GM21528 (cell line): ENCODE results near the gene PCF11.
A peak's percentile ranks its signal among the peaks of the same experiment; 100 is the strongest.

Source experiments
- ATAC-seq: cut with Tn5 transposase; IDR thresholded peaks from one replicate; pipeline ENCODE4 v1.9.1; 2021; ENCODE audit warnings: mild to moderate bottlenecking, moderate library complexity; ENCODE audit not compliant: unreplicated experiment, low FRiP score

The PCF11 gene

DNA sequence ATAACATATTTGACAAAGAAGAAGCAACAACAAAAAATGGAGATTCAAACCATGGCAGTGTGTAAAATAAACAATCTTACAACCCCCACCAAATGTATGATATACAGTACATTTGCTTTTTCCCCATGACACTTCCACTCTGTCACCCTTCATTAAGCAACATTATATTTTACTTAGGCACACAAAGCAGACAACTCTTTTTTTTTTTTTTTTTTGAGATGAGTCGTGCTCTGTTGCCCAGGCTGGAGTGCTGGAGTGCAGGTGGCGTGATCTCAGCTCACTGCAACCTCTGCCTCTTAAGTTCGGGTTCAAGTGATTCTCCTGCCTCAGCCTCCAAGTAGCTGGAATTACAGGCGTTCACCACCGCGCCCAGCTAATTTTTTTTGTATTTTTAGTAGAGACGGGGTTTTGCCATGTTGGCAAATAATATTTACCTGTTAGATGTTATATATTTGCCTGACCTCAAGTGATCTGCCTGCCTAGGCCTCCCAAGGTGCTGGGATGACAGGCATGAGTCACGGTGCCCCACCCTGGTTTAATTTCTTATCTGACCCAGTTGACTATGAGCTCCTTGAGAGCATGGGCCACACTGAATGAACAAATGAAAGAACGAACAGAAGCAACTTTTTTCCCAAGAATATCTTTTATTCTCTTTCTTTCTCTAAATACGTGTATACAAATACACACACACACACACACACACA lies 5.5 kb upstream of the PCF11 start:
- no peak for ATAC-seq

DNA sequence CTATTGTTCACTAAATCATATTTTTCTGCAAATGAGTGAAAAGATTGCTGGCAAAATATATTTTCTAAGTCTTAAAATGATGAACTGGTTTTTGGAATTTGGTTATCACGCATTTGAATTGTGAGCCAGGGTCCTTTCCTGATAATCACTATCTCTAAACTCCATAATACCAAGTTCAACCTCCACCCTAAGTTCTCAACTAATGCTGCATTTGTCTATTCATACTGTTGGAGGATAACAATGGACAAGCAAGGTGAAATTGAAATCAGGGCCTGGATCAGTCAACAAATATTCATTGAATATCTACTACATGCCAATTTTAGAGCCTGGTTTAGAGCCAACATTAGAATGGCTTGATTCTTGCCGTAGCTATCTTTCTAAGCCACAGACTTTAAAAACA lies 4.7 kb upstream of the PCF11 start:
- no peak for ATAC-seq

DNA sequence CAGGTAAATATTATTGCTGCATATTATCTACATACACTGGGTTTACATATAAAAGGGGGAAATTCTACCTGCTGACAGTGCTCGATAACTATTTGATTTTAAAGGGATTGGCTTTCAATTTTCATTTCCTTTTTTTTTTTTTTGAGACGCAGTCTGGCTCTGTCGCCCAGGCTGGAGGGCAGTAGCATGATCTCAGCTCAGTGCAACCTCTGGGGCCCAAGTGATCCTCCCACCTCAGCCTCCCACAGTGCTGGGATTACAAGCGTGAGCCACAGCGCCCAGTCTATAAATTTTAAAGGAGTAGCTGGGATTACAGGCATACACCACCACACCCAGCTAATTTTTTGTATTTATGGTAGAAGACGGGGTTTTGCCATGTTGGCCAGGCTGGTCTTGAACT lies 3.2 kb upstream of the PCF11 start:
- no peak for ATAC-seq

DNA sequence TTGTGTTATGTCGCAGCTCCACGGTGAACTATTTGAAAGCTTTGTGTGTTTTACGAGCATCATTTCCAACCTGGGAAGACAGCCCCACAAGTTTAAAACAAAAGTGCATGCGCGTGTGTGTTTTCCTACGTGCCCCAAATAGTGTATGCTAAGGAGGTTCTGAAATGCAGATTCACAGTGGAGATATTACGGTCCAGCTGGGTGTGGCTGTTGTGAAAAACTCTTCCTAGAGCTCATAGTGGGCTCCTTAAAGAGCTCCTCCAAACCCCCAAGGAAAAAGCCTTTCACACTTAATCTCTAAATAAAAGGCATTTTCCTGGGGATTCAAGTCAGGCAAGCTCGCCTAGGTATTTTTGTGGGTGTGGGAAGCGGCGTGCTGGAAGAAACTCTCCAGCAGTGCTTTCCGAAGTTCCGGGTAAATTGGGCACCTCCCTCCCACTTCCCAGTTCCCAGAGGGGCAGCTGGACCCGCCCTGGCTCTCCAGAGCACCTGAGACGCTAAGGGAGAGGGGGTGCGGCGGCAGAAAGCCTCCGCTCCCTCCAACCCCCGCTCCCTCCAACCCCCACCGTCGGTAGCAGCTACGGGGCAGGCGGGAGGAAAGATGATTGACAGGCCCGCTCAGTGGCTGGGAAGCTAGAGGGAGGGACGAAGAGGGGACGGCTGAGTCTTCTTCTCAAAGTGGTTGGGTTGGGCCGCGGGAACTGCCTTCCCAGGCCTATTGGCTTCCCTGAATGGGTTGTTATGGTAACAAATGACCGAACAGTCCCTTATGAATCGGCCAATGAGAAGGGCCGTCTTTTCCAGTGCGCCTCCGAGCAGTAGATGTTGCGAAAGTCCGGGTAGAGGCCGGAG lies 561 bp upstream of the PCF11 start:
- peak; percentile 96 for ATAC-seq

DNA sequence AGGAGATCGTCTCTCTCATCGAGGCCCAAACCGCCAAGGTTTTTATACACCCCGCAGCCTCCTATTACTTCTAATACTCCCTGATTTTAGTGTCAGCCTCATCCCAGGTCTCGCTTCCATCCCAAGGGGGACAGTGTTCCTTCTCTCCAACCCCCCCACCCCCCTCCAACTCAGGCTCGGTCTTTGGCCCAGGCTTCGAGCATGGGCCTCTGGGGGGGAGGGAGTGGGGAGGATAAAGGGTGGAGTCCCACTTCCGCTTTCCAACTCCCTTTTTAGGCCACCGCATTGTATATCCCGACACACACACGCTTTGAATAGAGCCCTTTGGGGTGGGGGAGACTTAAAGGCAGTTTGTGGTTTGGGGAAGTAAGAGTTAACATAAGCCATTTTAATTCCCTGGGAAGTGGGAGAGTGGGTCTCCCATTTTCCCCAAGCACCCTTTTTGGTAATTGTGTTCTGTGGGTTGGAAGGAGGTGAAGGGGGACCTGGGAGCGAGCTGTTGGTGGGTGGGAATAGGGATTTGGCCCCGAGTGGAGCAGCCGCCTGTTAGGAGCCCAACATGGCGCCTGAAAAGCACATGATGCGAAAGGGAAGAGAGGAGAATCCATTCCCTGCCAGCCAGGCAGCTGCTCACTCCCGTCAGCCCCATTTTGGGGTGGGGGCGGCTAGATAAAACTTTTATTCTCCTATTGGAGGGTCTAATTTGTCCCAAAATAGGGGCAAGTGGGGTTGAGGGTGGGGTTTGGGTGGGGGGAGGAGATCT lies 844 bp downstream of the PCF11 start:
- ATAC-seq: no peak

DNA sequence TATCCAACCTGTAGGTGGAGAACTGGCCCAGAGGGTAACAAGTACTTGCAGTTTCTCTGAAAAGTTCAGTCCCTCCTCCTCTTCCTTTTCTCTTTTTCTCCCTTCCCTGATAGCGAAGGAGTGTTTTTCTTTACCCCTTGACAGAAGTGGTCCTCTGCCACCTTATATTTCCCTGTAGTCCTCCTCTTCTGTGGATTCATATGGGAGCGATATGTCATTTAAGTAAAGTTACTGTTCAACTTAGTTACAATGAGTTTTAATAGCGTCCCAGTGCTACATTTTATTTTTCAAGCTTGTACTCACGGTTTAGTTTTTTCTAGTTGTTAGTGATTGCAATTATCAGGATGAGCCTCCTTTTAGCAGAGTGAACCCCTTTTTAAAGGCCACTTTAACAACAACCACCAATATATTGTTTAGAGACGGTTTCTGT lies 1.4 kb downstream of the PCF11 start:
- no peak for ATAC-seq

DNA sequence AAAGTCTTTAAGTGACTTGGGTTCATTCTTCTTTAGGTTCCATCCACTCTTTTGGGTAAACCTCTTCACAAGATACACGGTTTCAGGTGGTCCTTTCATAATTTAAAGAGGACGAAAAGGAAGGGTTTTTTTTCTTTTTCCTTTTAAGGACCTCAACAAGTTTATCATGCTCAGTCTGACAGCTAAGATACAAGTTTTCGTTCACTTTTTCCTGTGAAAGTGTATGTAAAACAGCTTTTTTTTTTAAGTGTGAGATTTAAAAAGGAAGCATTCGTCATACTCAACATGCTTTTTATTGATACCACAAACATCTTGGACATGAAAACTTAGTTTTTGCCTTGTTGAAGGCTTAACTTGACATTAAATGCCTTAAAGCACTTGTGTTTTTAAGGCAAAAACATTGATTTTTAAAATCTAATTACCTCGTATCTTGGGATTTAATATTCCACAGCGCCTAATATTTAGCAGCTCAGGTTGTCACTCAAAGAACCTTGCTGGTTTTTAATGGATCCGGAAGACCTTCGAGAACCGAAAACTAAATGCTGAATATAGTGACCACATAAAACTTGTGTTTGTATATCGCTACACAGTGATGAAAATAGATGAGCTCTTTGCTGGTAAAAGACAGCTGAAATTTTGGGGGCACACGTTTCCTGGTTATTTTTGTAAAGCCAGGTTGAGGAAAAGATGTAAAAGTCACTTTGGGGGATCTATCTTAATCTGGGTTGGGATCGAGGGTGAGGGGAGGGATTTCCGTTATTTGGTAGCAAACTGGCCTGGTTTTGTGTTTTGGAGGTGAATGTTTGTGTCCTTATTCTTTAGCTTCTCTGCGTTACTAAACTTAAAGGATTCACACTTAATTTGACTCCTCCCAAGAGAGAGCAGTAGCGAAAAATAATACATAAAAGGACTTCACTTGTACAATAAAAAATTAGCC lies 2.3 kb downstream of the PCF11 start:
- no peak for ATAC-seq

DNA sequence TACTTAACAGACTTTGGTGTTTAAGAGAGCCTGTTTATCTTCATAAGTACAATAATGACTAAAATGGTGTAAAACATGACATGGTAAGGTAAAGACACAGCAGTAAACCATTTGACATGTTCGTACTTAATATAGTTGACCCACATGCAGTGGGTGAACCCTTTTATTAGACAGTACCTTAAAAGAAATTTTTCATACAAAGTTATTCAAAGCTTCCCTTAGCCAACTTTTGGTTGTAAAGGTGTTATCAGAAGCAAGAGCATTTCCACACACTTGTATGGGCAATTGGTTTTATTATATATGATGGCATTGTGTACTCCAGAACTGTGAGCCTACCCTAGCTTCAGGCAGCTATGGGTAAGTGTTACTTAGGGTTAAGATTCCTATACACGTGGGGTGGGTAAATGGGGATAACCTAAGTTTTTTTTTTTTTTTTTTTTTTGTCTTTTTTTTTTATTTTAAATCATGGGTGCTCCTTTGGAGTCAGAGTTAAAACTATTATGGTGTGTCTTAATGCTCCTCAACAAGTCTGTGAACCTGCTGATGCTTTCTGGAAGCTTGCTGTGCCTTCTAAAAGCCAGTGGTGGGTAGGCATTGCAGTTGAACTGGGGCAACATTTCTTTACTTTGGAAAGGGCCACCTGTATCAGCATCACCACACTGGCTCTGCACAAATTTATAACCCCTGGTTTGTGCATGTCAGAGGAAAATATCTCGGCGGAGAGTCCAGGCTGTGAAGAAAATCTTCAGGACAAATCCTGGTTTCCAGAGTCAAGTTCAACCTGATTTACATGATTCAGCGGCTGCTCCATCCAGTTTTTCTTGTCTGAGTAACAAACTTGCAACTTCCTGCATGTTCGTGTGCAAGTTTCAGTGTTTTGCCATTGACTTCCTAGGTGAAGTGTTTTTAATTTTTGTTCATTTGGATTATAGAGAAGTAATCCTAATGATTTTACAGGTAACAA lies 3.3 kb downstream of the PCF11 start:
- no peak for ATAC-seq

DNA sequence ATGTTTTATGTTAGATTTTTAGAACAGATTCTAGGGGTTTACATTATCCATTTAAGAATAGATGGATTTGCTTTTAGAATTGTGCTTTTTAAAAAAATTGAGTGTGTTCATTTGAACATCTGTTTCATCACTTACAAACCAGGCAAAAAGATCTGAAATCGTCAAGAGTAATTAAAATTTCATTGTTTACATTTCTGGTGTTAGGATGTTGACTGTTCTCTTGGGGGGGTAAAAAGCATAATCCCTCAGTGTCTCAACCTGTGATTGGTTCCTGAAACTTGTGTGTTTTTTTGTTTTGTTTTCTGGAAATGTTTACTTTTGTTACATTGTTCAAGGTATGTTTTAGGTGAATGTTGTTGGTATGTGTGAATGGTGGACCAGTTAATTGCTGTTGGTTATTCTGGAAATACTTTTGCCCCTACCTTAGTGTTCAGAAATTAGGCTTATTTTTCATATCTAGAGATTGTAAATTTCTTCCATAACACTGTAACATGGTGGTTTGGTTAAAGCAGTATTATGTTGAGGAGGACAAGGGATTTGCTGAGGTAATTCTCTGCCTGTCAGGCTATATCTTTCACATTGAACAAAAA lies 4.8 kb downstream of the PCF11 start:
- ATAC-seq: no peak

DNA sequence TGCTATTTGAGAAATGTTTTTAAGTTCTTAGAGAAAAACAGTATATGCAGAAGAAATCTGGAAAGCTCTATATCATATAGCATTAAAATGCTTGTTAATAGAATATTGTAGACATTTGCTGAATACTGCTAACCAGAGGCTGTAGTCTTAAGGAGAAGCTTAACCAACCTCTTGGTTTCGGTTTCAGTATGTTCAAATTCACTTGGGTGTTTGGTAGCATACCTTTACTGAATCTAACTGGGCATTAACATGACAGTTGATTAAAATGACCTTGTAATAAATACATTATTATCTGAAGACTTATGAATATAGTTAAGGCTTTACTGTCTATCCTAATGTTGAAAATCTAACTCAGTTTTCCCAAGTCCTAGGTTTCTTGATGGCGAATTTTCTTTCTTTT lies 5.4 kb downstream of the PCF11 start:
- ATAC-seq: no peak

DNA sequence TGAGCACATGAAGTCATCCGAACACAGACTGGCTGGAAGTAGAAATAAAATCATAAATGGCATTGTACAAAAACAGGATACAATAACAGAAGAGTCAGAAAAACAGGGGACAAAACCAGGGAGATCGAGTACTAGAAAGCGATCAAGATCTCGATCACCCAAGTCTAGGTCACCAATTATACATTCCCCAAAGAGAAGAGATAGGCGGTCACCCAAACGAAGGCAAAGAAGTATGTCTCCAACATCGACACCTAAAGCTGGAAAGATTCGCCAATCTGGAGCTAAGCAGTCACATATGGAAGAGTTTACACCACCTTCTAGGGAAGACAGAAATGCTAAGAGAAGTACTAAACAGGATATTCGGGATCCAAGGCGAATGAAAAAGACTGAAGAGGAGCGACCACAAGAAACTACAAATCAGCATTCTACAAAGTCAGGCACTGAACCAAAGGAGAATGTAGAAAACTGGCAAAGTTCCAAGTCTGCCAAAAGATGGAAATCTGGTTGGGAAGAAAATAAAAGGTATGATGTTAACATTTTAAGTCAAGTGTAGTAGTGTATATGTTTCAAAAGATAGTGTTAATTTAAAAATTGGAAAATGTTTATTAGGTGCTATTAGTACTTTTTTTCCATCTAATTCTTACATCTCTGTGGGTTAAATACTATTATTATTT lies 9.4 kb downstream of the PCF11 start:
- ATAC-seq: no peak

DNA sequence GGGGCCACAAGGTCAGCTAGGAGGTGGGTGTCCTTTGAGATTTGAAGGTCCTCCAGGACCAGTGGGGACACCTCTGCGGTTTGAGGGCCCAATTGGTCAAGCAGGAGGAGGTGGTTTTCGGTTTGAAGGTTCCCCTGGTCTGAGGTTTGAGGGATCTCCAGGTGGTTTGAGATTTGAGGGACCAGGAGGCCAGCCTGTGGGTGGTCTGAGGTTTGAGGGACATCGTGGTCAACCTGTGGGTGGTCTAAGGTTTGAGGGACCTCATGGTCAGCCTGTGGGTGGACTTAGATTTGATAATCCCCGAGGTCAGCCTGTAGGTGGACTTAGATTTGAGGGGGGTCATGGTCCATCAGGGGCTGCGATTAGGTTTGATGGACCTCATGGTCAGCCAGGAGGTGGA lies 11.8 kb downstream of the PCF11 start:
- no peak for ATAC-seq

DNA sequence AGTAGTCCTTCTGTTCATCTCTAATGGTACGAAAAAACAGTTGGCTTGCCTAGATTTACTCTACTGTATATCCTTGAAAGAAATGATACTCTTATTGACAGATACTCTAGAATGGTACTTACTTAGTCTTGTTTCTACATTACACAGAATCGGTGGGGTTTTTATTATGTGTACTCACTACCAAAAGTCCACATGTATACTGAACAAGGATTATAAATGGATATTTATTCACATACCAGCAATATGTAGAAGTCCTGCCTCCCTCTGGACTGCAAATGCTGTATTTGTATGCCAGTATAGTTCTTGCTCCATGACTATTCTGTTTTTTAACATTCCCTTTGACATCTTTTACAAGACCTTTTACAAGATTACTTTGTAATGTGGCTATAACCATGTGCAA lies 13.9 kb downstream of the PCF11 start:
- ATAC-seq: no peak

DNA sequence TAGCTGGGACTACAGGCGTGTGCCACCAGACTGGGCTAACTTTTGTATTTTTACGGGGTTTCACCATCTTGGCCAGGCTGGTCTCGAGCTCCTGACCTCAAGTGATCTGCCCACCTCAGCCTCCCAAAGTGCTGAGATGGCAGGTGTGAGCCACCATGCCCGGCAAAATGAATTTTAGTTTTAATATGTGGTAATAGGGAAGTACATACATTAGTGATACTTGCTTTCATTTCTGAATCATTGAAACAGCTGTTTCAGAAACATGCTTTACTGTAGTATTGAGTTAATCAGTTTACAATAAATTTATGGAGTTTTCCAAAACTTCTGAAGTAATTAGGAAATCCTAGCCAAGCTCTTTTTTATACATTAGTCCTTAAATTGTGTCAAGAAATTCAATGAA lies 15.6 kb downstream of the PCF11 start:
- ATAC-seq: no peak

DNA sequence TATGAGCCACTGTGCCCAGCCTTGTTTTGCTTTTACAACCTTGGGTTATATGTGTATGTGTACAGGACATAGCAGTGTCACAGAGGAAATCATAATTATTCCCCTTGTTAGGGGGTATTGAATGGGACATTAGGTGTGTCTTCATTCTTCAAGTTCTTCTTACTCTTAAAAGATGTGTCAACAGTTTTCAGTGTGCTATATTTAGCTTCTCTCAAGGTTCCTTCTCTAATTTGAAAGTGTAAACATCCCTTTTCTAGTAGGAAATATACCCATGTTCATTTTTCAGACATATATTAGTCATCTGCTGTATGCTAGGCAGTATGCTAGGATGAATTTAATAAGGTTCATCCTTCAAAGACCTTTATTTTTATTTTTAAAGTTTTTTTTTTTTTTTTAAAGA lies 17.1 kb downstream of the PCF11 start:
- no peak for ATAC-seq

DNA sequence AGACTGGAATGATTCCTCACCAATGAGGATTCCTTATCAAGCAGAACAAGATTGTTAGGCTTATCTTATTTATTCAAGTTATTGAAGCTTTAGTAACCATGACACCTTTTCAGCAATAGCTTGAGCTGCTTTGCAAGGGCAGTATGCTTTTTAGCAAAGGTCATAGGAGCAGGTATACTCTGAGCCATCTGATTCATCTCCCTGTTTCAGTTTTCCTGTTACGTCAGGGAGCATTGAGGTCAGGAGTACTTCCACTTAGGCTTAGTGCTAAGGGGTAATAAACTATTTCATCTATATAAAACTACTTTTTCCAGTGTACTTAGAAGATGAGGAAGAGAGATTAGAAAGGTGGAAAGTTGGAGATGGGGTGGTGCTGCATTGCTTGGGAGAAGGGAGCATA lies 18.9 kb downstream of the PCF11 start:
- no peak for ATAC-seq

DNA sequence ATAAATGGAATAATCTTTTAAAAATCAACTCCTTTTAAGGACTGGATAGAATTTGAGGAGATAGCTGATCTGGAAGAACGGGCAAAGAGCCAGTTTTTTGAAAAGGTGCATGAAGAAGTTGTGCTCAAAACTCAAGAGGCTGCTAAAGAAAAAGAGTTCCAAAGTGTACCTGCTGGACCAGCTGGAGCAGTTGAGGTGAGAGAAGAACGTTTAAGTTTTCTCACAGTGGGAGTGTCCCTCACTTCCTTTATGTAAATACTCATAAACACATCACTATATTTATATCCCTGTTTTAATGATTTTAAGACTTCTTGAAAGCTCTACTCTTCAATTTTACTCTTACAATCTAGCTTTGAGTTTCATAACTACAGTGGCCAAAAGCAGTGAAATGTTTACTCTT lies 24.9 kb downstream of the PCF11 start:
- ATAC-seq: no peak

DNA sequence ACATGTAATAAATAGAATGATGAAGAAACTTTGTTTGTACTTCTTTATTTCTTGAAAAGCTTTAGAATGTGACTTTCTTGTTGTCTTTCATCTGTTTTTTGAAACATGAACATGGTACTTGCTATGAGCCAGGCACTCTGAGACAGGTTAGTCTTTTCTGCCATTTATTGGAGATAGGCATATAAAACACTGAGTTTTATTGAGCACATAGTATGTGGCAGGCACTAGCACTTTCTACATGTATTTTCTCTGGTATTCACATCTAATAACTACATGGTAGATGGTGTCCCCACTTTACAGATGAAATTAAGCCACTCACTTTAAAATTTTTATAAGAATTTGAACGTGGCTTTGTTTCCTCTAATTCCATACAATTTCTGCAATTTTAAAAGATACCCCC lies 28.8 kb downstream of the PCF11 start:
- no peak for ATAC-seq
